GM19324 (cell line): ENCODE results near the gene CDCA5.

Source experiments
- ATAC-seq: cut with Tn5 transposase; IDR thresholded peaks from one replicate; pipeline ENCODE4 v1.9.1; 2021; ENCODE audit warnings: mild to moderate bottlenecking, moderate library complexity; ENCODE audit not compliant: unreplicated experiment, low FRiP score

CDCA5 gene

DNA sequence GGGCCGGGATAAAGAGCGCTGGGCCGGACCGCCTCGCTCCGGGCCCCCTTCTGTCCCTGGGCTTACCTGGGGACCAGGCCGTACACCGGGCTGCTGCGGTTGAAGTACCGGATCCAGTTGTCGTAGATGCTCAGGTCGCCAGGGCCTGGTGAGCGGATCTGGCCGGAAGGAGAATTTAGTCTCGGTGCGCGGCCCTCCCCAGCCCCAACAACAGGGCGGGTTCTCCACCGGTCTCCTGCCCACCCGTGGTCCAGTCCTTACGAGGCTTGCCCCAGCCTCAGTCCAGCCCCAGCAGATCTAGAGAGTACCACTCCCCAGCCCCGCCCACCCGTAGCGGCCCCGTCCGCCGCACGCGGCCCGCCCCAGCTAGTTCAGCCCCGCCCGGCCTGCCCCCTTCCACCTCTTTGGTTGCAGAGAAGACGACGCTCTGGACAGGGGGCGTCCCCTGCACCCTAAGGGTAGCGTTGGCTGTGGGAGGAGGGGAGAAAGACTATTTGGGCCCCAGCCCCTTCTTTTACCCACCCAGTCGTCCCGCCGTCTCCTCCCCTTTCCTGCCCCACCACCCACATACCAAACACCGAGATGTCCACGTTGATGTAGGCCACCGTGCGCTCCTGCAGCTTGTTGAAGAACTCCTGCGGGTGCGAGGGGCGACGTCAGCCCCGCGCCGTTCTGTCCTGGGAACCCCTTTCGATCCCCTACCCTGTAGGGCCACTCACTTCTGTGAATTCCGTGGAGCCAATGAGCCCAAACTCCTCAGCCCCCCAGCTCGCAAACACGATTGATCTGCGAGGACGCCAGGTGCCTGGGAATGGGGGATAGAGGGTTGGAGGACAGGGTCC is 36.0 kb downstream of the CDCA5 start:
- ATAC-seq: no peak

GRCh38 chr11:65045728-65046127 is 38.1 kb downstream of the CDCA5 start:
- no peak for ATAC-seq

GRCh38 chr11:65045061-65045460 is 38.8 kb downstream of the CDCA5 start:
- ATAC-seq: no peak

GRCh38 chr11:65043881-65044501 is 39.8 kb downstream of the CDCA5 start:
- no peak for ATAC-seq

GRCh38 chr11:65042891-65043290 is 40.9 kb downstream of the CDCA5 start:
- ATAC-seq: no peak

DNA sequence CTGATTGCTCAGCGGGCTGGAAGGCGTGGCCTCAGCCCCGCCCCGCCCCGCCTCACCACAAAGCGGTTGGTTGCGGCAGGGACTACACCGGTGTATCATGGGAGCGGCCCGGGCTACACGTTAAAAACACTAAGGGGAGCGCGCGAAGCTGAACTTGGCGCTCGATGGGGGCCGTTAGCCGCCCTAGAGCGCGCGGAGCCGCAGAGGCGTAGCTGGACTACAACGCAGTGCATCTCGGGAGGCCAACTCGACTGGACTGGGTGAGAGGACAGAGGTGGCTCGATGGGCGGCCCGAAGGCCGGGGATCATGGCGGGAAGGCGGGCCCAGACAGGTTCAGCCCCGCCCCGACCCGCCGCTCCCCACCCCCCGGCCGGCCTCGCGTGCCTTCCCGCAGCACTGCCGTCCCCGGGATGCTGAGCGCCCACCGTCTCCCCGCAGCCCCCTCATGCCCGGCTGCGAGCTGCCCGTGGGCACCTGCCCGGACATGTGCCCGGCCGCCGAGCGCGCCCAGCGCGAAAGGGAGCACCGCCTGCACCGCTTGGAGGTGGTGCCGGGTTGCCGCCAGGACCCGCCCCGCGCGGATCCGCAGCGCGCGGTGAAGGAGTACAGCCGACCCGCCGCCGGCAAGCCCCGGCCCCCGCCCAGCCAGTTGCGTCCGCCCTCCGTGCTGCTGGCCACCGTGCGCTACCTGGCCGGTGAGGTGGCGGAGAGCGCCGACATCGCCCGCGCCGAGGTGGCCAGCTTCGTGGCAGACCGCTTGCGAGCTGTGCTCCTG is 42.8 kb downstream of the CDCA5 start, which contains the start of gene SAC3D1:
TSS of gene SAC3D1 (plus strand) at position 364 of the 776 bp plus-strand sequence. CDS start at position 447, 83 bp downstream.
- ATAC-seq: peak; percentile 86

DNA sequence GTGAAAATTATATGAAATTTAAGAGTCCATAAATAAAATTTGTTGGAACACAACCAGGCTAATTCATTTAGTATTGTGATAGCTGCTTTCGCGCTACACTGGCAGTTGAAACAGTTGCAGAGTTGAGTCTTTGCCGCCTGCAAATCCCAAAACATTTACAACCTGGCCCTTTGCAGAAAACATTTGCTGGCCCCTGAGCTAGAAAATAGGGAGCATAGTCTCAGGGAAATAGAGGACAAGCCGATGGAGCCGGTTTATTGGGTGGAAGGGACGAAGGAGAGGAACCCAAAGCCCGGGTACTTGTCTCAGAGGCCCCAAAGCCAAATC is 43.4 kb downstream of the CDCA5 start:
- ATAC-seq: no peak

- no peak for ATAC-seq
Observed at GRCh38 chr11:65036931-65037330, 46.9 kb downstream of the CDCA5 start.

- ATAC-seq: no peak
Observed at GRCh38 chr11:65035579-65035978, 48.3 kb downstream of the CDCA5 start.

- no peak for ATAC-seq
Observed at GRCh38 chr11:65034423-65034822, 49.4 kb downstream of the CDCA5 start.

DNA sequence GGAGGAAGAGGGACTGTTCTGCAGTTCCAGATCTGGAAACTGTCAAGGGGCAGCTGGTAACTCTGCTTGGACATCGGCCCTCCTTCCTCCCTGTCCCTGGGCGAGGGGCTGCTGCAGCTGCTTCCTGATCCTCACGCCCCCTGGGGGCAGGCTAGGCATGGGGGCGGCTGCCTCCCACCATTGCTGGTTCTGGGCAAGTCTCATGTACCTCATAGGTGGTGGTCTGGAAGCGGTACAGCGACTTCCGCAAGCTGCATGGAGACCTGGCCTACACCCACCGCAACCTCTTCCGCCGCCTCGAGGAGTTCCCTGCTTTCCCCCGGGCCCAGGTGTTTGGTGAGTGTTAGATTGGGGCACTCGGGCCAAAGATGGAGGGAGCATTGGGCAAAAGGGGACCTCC is 51.6 kb downstream of the CDCA5 start:
- ATAC-seq: no peak
